Nucleus accumbens (tissue), 56 donors: ENCODE results near the gene CELF2.

Experiments used
- DNase-seq, 56 donors: peaks; one replicate each; lab custom pipeline; 2025; lab: John Stamatoyannopoulos, UW

Gene CELF2

DNA sequence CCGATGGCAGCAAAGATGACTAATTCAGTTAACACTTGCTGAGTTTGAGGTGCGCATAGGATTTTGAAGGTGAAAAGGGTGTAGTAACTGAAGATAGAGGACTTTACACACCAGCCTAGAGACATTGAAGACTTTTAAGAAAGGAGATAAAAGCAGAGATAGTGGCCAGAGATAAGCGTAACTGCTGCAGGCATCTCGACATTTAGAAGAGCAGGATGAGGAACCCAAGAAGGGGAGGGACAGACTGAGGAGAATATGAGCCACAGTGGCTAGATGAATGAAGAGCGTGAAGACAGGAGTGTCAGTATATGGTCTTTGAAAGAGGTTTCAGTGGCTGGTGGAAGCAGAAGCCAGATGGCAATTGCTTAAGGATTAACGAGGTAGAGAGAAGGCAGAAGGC lies 71.6 kb downstream of the CELF2 start:
- no peak for DNase-seq

DNA sequence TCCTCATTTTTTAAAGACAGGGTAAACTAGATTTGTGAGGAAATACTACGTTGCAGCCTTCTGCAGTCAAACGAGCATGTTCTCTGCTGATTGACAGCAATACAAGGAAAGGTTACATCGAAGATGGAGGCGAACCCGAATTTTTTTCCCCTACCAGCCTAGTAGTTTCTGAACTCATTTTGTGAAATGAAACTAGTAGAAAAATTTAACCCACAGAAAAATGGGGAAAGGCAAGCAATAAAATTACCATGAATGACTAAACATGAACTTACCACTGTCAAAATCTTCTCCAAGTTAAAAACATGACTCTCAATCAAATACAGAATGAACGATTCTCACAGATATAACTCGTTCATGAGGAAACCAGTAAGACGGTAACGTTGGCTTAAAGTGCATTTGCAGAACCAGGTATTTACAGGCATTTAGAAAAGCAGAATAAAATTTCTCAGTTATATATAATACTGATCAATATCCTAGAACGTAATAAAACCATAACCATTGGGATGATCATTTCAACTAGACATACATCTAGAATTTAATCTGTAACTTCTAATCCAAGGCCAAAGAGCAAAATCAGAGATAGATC lies 73.9 kb downstream of the CELF2 start:
- no peak for DNase-seq

DNA sequence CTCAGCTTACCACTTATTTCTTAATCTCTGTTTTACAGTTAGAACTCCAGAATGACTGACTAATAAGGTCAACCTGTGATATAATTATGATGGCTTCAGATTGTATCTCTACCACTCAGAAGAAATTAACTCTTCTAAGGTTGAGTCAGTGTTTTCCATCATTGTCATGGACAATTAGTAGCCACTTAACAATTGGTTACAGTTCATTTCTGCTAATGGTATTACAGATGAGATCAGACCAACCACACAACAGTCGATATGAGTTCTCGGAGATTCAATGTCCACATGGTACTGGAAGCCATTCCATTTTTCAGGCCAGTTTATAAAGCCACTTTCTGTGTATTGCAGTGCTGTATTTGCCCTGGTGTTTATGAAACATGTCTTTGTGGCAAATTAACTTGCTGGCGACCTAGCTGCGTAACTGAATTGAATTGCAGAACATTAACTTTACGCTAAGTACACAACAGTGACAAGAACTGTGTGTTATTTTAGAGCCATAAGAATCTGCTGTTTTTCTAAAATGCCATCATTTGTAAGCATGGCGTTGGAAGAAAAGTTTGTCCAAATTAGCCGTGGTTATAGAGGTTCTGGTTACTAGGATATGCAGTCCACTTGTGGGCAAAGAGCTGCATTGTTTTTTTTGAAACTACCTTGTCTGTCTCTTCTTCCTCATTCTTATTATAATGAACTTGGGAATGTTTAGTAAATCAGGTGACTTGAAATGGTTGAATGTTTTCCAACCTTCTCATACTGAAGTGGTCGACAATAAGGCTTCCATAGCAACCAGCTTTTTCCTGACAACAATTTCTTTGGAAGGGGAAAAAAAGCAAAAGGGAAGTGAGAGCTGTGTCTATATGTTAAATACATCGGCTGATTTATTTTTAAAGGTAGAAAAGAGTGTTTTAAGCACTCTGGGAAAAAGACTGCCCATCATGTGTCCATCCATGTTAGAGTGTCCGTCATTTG lies 76.4 kb downstream of the CELF2 start:
- DNase-seq = no peak

GRCh38 chr10:11095374-11095801 lies 77.7 kb downstream of the CELF2 start:
- no peak for DNase-seq

GRCh38 chr10:11096422-11096821 lies 78.8 kb downstream of the CELF2 start:
- no peak for DNase-seq

- DNase-seq = no peak
Observed at GRCh38 chr10:11097686-11098085, 80.0 kb downstream of the CELF2 start.

- DNase-seq = no peak
Observed at GRCh38 chr10:11098666-11099065, 81.0 kb downstream of the CELF2 start.

- DNase-seq = no peak
Observed at GRCh38 chr10:11104772-11105675, 87.4 kb downstream of the CELF2 start.

GRCh38 chr10:11105676-11106004 lies 88.0 kb downstream of the CELF2 start:
- DNase-seq = no peak

DNA sequence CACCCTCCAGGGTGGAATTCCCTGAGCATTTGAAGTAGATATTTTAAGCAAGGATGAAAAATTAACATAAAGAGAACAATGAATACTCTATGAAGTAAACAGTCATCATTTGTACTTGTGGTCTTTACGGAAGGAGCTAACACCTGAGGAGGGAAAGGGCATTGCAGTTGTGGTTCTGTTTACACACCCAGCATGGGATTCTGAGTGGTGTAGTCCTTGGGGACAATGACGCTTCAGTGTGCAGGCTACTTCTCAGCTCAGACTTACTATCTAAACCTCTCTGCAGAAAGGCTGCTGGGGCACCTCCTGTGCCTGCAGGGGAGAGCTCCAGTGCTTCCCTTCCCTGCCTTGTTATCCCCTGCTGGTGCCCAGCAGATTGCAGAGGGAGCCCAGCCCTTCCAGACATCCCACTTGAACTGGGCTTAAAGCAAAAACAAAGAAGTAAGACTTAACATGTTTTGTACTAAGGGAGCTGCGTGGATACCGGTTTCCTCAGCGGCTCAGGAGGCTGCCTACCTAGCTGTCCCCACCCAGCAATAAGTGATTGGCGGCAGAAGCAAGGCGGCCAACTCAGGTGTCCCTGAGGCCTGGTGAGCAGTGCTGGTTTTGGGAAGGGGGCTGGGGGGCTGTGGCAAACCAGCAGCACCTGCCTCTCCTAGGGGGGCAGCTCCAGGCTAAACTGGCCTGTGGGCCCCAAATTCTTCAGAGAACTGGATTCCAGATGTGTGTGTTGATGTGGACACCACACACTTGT lies 89.1 kb downstream of the CELF2 start:
- no peak for DNase-seq

DNA sequence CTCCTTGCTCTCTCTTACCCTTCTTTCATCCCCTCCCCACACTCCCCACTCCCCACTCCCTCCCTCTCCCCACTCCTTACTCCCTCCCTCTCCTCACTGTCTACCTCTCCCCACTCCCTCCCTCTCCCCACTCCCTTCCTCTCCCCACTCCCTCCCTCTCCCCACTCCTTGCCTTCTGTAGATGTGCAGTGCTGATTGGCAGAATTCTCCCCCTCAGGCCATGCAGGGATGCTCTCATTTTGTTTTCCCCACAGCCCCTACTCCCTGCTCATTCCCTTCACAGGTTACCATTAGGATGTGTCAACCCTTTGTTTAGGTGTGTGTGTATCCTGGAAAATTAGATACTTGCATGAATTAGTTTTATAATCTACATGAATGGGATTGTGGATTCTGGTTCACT lies 90.3 kb downstream of the CELF2 start:
- DNase-seq = no peak

DNA sequence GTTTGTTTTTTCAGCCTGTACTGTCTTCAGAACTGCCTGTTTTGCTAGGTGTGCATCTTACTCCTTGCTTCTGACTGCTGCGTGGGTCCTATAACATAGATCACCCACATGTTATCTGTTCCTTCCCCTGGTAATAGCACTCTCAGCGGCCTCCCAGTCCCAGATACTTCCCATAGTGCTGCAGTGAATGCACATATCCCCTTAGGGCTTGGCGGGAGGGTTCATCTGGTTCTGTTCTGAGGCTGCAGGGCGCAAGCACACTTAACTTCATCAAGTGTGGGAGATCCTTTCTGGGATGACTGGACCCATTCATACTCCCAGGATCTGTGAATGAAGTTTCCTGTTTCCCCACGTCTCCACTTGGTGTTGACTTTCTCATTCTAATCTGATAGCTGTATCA lies 90.7 kb downstream of the CELF2 start:
- no peak for DNase-seq

DNA sequence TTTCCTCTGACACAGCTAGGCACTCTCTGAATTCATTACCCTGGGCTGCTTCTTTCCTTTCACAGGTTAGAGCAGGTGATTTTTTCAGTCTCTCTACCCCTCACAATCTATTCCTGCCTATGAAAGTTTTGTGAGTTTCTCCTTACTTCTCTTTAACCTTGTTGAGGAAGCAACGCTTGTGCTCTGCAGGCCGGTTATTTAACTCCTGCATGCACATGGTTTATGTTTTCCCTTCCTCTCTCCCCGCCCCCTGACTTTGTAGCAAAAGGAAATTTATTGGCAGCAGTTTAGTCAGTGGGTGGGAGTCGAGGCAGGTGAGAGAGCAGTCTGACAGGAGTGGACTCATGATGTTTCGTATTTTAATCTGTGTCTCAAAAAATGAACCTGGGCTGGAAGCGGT lies 91.9 kb downstream of the CELF2 start:
- no peak for DNase-seq

GRCh38 chr10:11110539-11110938 lies 92.9 kb downstream of the CELF2 start:
- peak in 33 of 56 donors; percentile 5 to 70 (median 29) for DNase-seq

- DNase-seq = no peak
Observed at GRCh38 chr10:11111490-11111889, 93.8 kb downstream of the CELF2 start.

DNA sequence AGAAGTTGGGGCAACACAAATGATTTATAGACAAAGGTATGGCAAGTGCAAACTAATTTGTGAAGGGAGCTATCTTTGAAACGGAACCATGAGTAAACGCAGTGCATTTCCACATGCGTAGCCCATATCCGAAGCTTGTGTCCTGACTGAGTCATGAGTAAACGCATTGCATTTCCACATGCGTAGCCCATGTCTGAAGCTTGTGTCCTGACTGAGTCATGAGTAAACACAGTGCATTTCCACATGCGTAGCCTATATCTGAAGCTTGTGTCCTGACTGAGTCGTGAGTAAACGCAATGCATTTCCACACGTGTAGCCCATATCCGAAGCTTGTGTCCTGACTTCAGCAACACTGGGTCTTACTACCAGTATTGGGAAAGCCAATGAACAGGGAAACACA lies 95.0 kb downstream of the CELF2 start:
- DNase-seq = no peak

- DNase-seq = no peak
Observed at GRCh38 chr10:11113156-11113555, 95.5 kb downstream of the CELF2 start.

DNA sequence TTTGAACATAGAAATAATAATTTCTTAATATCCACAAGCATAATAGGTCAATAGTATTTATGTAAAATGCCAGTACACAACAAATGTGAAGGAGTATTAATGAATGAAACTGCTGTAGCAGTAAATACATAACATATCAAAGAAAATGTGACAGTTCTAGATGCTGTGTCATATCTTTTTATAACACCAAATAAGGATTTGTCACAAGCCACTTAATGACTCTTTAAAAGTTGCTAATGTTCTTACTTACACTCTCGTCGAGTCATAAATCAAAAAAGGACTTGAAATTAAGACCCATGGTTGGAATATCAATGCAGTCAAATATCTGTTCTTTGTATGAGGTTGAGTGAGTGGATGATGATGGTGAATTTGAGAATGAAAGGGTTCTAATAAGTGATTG lies 96.6 kb downstream of the CELF2 start:
- no peak for DNase-seq

GRCh38 chr10:11115337-11115736 lies 97.7 kb downstream of the CELF2 start:
- DNase-seq = no peak

DNA sequence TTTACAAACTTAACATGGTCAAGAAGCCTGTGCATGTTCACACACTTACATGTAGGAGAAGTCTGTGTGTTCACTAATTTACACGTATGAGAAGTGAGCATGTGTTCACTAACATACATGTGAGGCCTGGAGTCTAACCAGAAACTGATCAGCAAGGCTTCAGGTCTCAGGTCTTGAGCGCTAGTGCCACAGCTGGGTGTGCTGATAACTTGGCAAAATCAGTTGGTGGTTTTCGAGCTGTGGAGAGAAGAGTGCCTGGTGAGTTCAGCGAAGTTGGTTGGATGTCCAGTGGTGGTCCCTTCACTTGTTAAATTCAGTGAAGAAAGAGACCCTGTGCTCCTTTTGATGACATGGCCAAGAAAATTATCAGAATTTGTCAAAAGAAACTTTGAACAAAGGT lies 98.7 kb downstream of the CELF2 start:
- no peak for DNase-seq
